ENCODE results near the gene NINL.

- TF ChIP-seq POLR2AphosphoS5 (IDR thresholded peaks at IDR 0.05; ENCODE audit: low read depth) (no peak), CTCF (IDR thresholded peaks at IDR 0.05; ENCODE audit: insufficient read depth, low read length) (no peak), REST (IDR thresholded peaks at IDR 0.05; ENCODE audit: insufficient replicate concordance, low read depth) (no peak), GABPA (IDR thresholded peaks at IDR 0.05; ENCODE audit: low read depth) (no peak)
Observed at GRCh38 chr20:25422032-25422431, 163.3 kb downstream of the NINL start.

Data from HL-60 (cell line).